Hematopoietic multipotent progenitor cell treated with erythropoietin and hydrocortisone succinate and interleukin-3 and kit ligand, for 4 days (in vitro differentiated cells): Measurements from ENCODE around the gene COLEC12.
"Not testable (repeated sequence)": the region's sequence is repeated elsewhere in the genome, so short reads cannot be mapped to it uniquely, and the experiment has no call there.

Experiments used
- DNase-seq: peaks from one replicate; pipeline ENCODE4 v3.0.0-alpha.2; 2015

Gene COLEC12

GRCh38 chr18:312415-312814 is 188.1 kb downstream of the COLEC12 start:
- DNase-seq, result no peak

DNA sequence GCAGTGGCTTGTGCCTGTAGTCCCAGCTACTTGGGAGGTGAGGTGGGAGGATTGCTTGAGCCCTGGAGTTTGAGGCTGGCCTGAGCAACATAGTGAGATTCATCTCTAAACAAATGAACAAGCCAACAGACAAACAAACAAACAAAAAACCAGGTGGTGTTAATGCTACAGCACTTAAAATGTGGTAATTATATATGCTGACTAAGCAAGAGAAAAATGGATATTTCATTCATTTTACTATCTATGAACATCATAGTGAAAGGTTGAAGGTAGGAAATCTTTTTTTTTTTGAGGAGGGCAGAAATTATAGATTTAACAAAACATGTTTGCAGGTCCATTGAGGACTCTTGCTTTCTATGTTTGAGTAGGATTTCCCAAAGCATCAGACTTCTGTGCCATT is 190.5 kb downstream of the COLEC12 start:
- no peak for DNase-seq

- DNase-seq, result not testable (repeated sequence)
Observed at GRCh38 chr18:308086-308485, 192.4 kb downstream of the COLEC12 start.

- DNase-seq, result peak; percentile 15
Observed at GRCh38 chr18:306608-307255, 193.8 kb downstream of the COLEC12 start.

- DNase-seq, result no peak
Observed at GRCh38 chr18:305003-305501, 195.4 kb downstream of the COLEC12 start.

GRCh38 chr18:303607-304006 is 196.9 kb downstream of the COLEC12 start:
- DNase-seq, result no peak

- DNase-seq, result no peak
Observed at GRCh38 chr18:303011-303410, 197.5 kb downstream of the COLEC12 start.

DNA sequence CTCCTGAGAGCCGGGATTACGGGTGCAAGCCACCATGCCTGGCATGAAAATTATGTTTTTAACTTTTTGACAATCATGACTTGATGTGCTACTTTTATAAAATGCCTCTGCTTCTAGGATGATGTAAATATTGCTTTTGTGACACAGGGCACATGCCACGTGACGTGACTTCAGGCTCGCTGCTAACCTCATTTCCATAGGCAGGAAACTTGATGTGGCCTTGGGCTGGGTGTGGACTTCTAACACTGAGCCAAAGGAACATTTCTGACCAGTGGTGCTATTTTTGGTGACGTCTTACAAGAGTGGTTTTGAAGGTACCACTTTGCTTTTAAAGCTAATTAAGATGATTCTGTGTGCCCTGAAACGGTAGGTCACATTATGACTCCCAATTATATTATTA is 198.4 kb downstream of the COLEC12 start:
- no peak for DNase-seq

DNA sequence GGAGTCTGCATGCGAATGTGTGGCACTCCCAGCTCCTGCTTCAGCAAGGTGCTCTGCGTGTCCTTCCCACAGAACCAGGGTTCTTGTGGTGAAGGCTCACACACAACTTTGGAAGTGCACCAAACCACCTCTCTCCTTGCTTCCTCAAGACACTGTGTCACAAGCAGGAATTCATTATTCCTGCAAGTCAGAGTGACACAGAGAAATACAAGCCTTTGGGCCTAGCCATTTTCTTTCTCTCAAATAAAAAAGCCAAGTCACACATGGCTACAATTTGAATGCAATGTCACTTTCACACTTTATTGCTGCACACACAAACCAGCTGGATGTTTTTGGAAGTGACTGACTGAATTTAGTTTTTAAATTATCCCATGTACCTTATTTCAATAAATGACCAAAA is 202.6 kb downstream of the COLEC12 start:
- DNase-seq, result no peak

DNA sequence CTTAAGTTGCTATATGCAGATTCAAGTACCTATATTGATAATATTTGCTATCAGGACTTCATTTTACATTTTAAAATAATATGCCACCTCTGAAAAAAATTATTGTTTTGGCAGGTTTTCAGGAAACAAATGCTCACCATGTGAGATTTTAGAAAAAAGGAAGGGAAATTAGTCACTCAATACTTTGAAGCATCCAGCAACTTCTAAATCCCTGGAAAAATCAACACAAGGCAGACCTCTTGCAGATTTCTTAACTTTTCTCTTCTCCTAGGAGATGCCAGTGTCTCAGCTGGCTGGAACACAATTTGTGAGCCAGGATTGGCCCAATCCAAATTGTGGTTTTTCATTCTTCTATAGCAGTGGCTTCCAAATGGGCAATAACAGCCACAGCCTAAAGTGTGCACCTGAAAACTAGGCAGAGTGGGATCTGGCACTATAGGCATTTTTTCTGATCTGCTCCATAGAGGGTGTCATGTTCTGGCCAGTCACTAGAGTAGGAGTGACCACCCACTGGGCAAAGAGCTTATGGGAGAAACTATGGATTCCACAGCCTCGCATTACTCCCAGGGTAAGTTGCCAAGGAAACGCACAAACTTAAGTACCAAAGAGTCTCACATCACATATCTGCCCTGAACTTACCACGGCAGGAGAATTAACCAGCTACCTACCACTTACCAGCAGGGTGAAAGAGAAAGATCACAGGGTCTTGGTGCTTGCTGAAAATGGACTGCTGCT is 204.6 kb downstream of the COLEC12 start:
- DNase-seq, result no peak

DNA sequence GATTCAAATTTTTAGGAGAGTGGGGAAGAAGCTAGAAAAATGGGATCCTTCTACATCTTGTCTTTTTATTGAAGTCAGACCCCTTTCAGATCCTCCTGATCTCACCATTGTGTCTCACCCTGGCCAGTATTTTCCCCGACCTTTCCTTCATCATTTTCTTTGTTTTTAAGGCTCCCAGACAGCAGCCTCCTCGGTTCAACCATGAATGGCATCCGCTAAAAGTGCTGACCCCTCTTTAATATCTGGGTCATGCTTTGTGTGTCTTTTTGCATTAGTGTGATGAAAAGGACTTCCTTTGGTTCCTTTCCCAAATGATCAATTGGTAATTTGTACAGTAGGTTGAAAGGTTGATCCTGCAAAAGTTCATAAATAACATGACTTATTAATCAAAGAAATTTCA is 205.9 kb downstream of the COLEC12 start:
- DNase-seq, result no peak

- DNase-seq, result no peak
Observed at GRCh38 chr18:293536-293935, 207.0 kb downstream of the COLEC12 start.

DNA sequence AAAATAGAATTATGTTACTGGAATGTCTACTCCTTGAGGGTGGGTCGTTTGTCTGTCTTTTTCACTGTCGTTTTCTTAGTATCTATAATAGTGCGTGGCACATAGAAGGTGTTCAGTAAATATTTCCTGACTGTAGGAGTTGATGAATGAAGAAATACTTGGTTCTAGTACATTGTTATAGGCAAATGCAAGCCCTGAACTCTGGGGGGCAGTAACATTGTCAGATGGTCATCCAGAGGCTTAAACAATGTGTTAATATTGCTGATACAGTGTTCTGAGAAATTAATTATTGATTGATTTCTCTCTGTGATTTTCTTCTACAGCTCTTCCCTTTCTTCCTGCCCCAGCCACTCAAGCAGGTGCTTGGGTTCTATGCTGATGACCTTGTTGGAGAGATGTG is 208.2 kb downstream of the COLEC12 start:
- DNase-seq, result peak; percentile 32

DNA sequence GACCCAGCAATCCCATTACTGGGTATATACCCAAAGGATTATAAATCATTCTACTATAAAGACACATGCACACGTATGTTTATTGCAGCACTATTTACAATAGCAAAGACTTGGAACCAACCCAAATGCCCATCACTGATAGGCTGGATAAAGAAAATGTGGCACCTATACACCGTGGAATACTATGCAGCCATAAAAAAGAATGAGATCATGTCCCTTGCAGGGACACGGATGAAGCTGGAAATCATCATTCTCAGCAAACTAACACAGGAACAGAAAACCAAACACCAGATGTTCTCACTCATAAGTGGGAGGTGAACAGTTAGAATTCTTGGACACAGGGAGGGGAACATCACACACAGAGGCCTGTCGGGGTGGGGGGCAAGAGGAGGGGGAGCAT is 210.5 kb downstream of the COLEC12 start:
- DNase-seq, result not testable (repeated sequence)

DNA sequence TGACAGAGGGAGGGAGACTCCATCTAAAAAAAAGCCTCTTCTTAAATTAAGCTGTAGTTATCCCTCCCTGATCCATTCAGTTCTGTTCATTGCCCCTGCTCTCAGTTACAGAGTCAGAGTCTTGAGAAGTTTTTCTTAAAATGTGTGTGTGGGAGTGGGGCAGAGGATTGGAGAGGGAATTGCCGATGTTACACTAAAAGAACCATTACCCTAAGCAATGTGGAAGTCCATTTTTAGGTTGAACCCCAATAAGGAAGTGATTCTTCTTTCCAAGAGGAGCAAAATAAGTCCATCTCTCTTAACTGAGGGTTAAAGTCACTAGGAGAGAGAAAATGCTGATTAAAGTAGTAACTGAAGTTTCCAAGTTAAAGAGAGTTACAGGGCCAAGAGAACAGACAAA is 211.5 kb downstream of the COLEC12 start:
- DNase-seq, result no peak

- peak; percentile 60 for DNase-seq
Observed at GRCh38 chr18:286515-287310, 213.8 kb downstream of the COLEC12 start.

- DNase-seq, result no peak
Observed at GRCh38 chr18:285817-286216, 214.7 kb downstream of the COLEC12 start.

GRCh38 chr18:275486-275885 is 225.0 kb downstream of the COLEC12 start:
- peak; percentile 35 for DNase-seq

DNA sequence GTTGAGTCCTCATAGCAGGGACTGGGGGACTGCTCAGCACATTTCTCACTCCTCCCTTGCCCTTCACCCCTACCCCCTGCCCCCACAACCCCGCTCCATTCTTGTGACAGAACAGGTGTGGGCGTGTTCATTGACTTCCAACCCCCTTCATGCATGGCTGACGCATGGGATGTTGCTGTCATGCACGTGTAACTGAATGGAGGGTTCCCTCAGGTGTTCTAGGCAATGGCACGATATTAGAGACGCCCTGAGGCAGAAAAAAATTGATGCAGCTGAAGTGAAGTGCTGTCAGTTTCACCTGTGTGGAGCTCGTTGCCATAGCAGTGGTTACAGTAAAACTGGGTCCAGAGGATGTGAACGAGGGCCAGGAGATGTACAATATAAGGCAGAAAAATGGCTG is 226.2 kb downstream of the COLEC12 start:
- DNase-seq, result no peak

GRCh38 chr18:273525-273924 is 227.0 kb downstream of the COLEC12 start:
- no peak for DNase-seq

DNA sequence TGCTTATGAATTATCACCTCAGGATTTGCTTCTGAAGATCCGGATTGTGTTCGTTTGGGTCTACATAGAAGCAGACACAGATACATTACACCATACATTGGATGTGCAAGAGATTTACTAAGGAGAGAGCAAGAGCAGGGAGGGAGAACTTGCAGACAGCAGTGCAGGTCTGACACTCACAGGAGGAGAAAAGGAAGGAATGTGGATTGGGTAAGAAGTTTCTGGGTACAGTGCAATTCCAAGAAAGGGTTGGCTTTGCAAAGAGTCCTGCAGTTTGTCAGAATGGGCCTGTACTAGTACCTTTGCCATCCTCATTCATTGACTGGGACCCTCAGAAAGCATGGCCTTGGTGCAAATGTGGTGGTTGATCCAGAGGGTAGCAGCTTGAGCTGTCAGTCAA is 227.9 kb downstream of the COLEC12 start:
- DNase-seq, result no peak

DNA sequence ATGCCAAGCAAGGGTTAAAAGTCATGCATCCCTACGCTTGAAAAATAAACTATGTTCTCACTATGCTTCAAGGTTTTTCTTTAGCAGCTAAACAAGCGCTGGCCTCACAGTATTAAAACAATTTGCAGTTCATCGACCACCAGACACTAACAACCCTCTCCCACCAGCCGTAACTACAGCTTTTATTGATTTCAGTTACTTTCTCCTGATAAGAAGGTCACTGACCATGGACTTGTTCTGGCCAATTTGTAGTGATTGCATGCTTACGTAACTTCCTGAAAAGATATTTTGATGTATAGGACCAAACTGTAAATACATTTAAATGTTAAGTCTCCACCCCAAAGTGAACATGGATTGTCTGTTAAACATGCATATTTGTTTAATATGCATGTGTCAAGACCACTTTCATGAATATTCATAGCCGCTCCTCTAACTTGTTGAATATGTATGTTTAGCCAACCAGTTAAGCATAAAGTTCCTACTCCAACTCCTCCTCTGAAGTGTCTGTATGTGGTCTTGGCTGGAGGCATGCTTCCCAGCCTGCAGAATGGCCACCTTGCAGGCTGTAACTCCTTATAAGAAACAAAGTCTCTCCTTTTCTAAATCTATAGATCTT is 230.9 kb downstream of the COLEC12 start:
- DNase-seq, result peak; percentile 33
